GM19099 (cell line): Measurements from ENCODE around the gene FBXL19.

Experiments used
- POLR2A ChIP-seq: IDR thresholded peaks from 3 replicates; pipeline ENCODE4 v1.6.1; 2011; ENCODE audit warnings: low read depth; ENCODE audit not compliant: insufficient read length; ENCODE audit errors: extremely low read depth

Gene FBXL19

GRCh38 chr16:30958175-30959079 is 35.1 kb downstream of the FBXL19 start:
- TF ChIP-seq POLR2A: no peak

DNA sequence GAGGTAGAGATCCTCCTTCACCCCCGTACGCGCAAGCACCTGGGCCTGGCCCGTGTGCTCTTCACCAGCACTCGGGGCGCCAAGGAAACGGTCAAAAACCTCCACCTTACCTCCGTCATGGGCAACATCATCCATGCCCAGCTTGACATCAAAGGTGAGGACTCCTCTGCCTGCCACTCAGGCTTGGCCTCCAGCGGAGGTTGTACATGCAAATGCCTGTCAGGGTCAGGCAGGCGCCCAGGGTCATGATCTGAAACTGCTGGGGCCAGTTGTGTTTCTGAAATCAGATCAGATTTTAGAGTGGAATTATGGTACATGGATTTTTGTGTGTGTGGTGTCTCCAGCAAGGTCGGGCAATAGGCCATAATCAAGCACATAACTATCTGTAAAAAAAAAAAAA is 38.0 kb downstream of the FBXL19 start:
- no peak for TF ChIP-seq POLR2A

- no peak for TF ChIP-seq POLR2A
These were observed 40.6 kb downstream of the FBXL19 start for GRCh38 chr16:30963925-30964511.

DNA sequence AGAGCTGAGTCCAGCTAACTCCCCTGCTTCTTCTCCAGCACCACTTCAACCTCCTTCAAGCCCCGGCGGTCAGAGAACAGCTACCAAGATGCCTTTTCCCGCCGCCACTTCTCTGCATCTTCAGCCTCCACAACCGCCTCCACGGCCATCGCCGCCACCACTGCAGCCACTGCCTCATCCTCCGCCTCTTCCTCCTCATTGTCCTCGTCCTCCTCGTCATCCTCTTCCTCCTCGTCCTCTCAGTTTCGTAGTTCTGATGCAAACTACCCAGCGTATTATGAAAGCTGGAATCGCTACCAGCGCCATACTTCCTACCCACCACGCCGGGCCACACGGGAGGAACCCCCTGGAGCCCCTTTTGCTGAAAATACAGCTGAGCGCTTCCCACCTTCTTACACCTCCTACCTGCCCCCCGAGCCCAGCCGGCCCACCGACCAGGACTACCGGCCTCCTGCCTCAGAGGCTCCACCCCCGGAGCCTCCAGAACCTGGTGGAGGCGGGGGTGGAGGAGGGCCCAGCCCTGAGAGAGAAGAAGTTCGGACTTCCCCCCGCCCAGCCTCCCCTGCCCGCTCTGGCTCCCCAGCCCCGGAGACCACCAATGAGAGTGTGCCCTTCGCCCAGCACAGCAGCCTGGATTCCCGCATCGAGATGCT is 41.3 kb downstream of the FBXL19 start:
- no peak for TF ChIP-seq POLR2A

- no peak for TF ChIP-seq POLR2A
These were observed 42.1 kb downstream of the FBXL19 start for GRCh38 chr16:30965436-30965835.

GRCh38 chr16:30966033-30966619 is 42.8 kb downstream of the FBXL19 start:
- TF ChIP-seq POLR2A: no peak

- no peak for TF ChIP-seq POLR2A
These were observed 44.4 kb downstream of the FBXL19 start for GRCh38 chr16:30967795-30968194.

GRCh38 chr16:30969246-30969842 is 46.0 kb downstream of the FBXL19 start:
- TF ChIP-seq POLR2A: no peak

DNA sequence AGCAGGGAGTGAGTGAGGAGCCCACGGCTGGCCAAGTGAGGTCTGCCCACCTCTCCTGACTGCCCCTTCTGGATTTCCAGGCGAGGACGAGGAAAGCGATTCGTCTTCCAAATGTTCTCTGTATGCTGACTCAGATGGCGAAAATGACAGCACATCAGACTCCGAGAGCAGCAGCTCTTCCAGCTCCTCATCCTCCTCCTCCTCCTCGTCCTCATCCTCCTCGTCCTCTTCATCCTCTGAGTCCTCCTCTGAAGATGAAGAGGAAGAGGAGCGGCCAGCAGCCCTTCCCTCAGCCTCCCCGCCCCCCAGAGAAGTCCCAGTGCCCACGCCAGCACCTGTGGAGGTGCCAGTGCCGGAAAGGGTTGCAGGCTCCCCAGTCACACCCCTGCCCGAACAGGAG is 47.9 kb downstream of the FBXL19 start:
- TF ChIP-seq POLR2A: no peak

DNA sequence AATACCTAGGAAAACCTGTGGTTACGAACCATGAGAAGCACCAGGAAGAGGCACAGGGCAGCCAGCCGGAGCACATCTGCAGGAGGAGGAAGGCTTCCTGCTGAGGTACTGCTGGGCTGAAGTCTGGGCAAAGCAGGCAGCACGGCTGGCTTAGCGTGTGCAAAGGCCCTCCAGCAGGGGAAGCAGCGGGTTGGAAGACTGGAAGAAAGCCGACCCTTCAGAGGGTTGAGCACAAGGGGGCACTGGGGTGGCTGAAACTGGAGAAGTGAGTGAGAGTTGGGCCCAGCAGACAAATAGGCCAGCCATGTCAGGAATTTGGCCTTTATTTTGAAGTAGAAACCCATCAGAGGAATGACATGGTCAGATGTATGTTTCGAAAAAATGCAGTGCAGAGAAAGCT is 49.5 kb downstream of the FBXL19 start:
- no peak for TF ChIP-seq POLR2A

GRCh38 chr16:30974348-30974747 is 51.0 kb downstream of the FBXL19 start:
- TF ChIP-seq POLR2A: no peak

GRCh38 chr16:30976486-30976885 is 53.1 kb downstream of the FBXL19 start:
- TF ChIP-seq POLR2A: no peak

- TF ChIP-seq POLR2A: no peak
These were observed 54.1 kb downstream of the FBXL19 start for GRCh38 chr16:30977502-30977901.

- no peak for TF ChIP-seq POLR2A
These were observed 56.0 kb downstream of the FBXL19 start for GRCh38 chr16:30979170-30980022.
